ENCODE measurements around the gene OIP5.

GRCh38 chr15:41301587-41301986 lies 30.8 kb downstream of the OIP5 start:
- no peak for TF ChIP-seq POLR2A (IDR thresholded peaks at IDR 0.05; ENCODE audit: extremely low read depth, insufficient read length)
- TF ChIP-seq CTCF (IDR thresholded peaks at IDR 0.05; ENCODE audit: low read depth, low read length) = no peak
